AG08396 (cell line): ENCODE data around the gene MAP4K1.
"Not testable (repeated sequence)": the region's sequence is repeated elsewhere in the genome, so short reads cannot be mapped to it uniquely, and the experiment has no call there.

Source experiments
- DNase-seq: peaks from one replicate; pipeline ENCODE4 v3.0.0; 2012; ENCODE audit warnings: low spot score, mixed read lengths

Gene MAP4K1

GRCh38 chr19:38569368-38569983 is 48.3 kb downstream of the MAP4K1 start:
- no peak for DNase-seq

GRCh38 chr19:38565691-38566105 is 52.1 kb downstream of the MAP4K1 start:
- no peak for DNase-seq

DNA sequence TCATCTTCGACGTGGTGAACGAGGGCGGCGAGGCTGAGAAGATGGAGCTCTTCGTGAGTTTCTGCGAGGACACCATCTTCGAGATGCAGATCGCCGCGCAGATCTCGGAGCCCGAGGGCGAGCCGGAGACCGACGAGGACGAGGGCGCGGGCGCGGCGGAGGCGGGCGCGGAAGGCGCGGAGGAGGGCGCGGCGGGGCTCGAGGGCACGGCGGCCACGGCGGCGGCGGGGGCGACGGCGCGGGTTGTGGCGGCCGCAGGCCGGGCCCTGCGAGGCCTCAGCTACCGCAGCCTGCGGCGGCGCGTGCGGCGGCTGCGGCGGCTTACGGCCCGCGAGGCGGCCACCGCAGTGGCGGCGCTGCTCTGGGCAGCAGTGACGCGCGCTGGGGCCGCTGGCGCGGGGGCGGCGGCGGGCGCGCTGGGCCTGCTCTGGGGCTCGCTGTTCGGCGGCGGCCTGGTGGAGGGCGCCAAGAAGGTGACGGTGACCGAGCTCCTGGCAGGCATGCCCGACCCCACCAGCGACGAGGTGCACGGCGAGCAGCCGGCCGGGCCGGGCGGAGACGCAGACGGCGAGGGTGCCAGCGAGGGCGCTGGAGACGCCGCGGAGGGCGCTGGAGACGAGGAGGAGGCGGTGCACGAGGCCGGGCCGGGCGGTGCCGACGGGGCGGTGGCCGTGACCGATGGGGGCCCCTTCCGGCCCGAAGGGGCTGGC is 52.6 kb downstream of the MAP4K1 start:
- DNase-seq, result no peak

DNA sequence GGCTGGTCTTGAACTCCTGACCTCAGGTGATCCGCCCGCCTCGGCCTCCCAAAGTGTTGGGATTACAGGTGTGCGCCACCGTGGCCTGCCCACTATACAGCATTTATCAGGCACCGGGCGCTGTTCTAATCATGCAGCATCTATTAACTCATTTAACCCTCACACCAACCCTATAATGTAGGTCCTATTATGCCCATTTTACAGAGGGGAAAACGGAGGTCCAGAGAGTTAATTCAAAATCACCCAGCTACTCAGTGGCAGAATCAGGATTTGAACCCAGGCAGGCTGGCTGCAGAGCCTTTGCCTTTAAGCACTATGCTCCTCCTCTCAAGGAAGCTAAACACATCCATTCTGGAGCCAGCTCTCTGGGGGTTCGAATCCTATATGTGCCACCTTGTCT is 54.3 kb downstream of the MAP4K1 start:
- DNase-seq, result no peak

DNA sequence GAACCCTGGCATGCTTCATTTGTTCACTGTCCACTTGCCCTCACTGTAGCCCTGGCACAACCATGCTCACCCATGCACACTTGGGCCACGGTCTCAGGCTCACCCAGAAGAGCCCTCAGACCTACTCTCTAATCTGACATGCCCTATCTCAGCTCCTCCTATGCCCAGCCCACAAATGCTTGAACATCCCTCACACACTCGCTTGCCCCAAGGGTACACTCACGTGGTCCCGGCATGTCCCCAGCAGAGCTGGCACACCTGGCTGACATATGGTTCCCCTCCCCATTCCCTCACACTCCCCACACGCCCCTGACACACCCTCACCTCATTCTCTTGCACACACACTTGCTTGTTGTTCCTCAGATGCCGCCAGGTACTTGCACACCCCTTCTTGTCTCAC is 55.7 kb downstream of the MAP4K1 start:
- no peak for DNase-seq

GRCh38 chr19:38561658-38562057 is 56.1 kb downstream of the MAP4K1 start:
- DNase-seq, result no peak

DNA sequence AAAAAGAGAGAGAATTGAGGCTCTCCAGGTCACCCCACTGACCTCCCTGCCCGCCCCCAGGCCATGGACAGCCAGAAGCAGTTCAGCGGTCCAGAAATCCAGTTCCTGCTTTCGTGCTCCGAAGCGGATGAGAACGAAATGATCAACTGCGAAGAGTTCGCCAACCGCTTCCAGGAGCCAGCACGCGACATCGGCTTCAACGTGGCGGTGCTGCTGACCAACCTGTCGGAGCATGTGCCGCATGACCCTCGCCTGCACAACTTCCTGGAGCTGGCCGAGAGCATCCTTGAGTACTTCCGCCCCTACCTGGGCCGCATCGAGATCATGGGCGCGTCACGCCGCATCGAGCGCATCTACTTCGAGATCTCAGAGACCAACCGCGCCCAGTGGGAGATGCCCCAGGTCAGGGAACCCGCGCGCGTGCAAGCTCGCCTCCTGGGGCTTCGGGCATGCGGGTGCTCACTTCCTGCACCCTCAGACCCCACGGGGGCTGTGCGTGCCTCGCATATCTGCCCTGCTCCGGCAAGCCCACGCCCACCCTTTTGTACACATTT is 56.6 kb downstream of the MAP4K1 start:
- no peak for DNase-seq

DNA sequence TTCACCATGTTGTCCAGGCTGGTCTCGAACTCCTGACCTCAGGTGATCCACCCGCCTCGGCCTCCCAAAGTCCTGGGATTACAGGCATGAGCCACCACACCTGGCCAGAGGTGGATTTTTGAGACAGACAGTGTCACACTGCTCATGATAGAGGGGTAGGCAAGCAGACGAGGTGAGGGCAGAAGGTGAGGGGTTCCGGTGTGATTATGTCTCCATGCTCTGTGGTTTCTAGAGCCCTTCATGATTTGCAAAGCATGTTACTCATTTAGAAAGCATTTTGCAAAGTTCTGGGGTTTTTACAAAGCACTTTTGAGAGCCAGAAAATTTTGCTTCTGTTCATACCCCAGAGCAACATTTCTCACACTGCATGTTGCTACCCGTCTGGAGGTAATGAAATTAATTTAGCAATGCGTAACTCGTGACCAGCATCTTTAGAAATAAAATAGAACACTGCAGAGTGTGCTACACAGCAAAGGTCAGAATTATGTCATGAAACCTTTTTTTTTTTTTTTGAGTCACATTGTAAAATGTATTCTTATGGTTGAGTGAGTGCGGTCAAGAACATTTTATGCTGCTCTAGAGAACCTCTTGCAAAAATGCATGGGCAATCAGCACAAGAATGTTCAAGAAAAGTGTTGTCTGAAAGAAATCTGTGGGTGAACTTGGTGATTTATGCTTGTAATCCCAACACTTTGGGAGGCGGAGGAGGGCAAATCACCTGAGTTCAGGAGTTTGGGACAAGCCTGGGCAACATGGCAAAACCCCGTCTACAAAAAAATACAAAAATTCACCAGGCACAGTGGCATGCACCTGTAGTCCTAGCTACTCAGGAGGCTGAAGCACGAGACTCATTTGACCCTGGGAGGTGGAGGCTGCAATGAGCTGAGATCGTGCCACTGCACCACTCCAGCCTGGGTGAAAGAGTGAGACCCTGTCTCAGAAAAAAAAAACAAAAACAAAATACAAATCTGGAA is 58.0 kb downstream of the MAP4K1 start:
- DNase-seq, result no peak

DNA sequence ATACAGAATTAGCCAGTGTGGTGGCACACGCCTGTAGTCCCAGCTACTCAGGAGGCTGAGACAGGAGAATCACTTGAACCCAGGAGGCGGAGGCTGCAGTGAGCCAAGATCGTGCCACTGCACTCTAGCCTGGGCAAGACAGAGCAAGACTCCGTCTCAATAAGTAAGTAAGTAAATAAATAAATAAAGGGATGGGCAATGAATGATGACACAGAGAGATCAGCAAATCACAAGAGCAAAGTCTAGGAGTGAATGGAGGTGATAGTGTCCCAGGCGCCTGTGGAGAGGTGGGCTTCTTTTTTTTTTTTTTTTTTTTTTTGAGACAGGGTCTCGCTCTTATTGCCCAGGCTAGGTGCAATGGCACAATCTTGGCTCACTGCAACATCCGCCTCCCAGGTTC is 58.8 kb downstream of the MAP4K1 start:
- DNase-seq, result not testable (repeated sequence)

- DNase-seq, result no peak
Observed at GRCh38 chr19:38557205-38557799, 60.5 kb downstream of the MAP4K1 start.

- no peak for DNase-seq
Observed at GRCh38 chr19:38556521-38557174, 61.1 kb downstream of the MAP4K1 start.

DNA sequence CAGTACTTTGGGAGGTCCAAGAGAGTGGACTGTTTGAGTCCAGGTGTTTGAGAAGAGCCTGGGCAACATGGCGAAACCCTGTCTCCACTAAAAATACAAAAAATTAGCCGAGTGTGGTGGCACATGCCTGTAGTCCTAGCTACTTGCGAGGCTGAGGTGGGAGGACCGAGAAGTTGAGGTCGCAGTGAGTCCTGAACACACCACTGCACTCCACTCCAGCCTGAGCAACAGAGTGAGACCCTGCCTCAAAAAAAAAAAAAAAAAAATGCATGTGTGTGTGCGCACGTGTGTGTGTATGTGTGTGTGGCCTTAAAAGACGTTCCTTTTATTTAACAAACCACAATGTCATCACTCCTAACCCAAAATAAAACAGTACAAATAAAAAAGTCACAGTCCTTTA is 62.6 kb downstream of the MAP4K1 start:
- DNase-seq, result no peak

- no peak for DNase-seq
Observed at GRCh38 chr19:38554676-38555141, 63.0 kb downstream of the MAP4K1 start.

DNA sequence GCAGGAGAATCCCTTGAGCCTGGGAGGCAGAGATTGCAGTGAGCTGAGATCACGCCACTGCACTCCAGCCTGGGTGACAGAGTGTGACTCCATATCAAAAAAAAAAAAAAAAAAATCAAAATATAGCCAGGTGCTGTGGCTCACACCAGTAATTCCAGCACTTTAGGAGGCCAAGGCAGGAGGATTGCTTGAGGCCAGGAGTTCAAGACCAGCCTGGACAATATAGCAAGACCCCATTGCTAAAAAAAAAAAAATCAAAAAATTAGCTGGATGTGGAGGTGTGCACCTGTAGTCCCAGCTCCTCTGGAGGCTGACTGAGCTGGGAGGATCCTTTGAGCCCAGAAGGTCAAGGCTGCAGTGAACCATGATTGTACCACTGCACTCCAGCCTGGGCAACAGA is 64.5 kb downstream of the MAP4K1 start:
- not testable (repeated sequence) for DNase-seq

DNA sequence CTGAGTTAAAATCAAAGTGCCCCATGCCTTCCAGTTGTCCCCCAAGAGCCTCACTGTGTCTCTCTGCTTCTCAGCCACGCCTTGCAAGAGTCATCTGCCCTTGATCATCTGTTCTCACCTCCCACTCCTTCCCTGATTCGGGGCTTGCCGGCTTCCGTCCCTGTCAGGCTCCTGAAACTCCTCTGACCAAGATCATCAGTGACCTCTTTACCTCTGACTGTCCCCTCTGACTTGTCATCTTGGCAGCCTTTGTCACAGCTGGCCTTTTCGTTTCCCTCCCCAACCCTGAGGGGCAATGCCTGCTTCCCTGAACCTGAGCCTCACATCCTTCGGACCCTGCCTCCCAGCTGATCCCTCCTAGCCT is 66.3 kb downstream of the MAP4K1 start:
- no peak for DNase-seq

- DNase-seq, result no peak
Observed at GRCh38 chr19:38550376-38550775, 67.4 kb downstream of the MAP4K1 start.

- DNase-seq, result no peak
Observed at GRCh38 chr19:38549942-38550341, 67.8 kb downstream of the MAP4K1 start.

GRCh38 chr19:38549061-38549460 is 68.7 kb downstream of the MAP4K1 start:
- no peak for DNase-seq

DNA sequence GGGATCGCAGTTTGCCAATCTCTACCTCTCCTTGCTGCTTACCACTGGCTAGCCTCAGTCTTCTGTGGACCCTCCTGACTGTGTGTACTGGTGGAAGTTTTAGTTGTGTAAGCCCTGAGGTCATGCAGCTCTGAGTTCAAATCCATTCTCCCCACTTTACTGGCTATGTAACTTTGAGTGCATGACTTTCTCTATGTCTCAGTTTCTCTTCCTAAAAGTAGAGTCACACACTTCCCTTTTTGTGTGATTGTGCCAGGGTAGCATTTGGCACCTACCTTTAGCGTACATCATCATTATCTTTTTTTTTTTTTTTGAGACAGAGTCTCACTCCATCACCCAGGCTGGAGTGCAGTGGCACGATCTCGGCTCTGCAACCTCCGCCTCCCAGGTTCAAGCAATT is 70.3 kb downstream of the MAP4K1 start:
- DNase-seq, result no peak

DNA sequence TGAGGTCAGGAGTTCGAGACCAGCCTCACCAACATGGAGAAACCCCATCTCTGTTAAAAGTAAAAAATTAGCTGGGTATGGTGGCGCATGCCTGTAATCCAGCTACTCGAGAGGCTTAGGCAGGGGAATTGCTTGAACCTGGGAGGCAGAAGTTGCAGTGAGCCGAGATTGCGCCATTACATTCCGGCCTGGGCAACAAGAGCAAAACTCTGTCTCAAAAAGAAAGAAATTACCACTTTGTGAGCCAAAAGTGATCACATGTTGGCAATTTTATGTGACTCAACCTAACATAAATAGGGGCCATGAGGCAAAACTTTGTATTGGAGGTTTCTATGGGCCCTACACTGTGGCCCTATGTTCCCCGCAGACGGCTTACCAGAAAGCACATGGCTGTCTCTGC is 72.2 kb downstream of the MAP4K1 start:
- no peak for DNase-seq

- no peak for DNase-seq
Observed at GRCh38 chr19:38544569-38545315, 73.0 kb downstream of the MAP4K1 start.
